ENCODE data around the gene CYTL1.
"Not testable (repeated sequence)": the region's sequence is repeated elsewhere in the genome, so short reads cannot be mapped to it uniquely, and the experiment has no call there.

CYTL1 gene

DNA sequence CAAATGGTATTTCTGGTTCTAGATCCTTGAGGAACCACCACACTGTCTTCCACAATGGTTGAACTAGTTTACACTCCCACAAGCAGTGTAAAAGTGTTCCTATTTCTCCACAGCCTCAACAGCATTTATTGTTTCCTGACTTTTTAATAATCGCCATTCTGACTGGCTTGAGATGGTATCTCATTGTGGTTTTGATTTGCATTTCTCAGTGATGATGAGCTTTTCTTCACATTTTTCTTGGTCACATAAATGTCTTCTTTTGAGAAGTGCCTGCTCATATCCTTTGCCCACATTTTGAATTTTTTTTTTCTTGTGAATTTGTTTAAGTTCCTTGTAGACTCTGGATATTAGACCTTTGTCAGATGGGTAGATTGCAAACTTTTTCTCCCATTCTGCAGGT is 22.3 kb downstream of the CYTL1 start:
- not testable (repeated sequence) for DNase-seq

DNA sequence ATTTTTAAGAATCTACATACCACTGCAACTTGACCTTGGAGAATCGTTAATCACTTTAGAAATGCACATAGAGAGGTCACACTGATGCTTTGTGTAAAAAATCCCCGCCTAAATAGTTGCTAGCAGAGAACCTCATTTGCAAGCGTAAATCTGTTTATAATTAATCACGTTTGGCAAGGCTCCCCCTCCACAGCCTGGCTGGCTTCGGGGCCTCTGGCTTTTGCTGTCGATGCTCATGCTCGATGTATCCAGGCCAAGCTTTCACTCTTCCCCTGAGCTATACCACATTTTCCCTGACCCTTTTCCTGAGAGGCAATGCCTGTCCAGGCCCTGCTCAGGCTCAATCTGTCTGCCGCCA is 23.4 kb downstream of the CYTL1 start:
- no peak for DNase-seq

DNA sequence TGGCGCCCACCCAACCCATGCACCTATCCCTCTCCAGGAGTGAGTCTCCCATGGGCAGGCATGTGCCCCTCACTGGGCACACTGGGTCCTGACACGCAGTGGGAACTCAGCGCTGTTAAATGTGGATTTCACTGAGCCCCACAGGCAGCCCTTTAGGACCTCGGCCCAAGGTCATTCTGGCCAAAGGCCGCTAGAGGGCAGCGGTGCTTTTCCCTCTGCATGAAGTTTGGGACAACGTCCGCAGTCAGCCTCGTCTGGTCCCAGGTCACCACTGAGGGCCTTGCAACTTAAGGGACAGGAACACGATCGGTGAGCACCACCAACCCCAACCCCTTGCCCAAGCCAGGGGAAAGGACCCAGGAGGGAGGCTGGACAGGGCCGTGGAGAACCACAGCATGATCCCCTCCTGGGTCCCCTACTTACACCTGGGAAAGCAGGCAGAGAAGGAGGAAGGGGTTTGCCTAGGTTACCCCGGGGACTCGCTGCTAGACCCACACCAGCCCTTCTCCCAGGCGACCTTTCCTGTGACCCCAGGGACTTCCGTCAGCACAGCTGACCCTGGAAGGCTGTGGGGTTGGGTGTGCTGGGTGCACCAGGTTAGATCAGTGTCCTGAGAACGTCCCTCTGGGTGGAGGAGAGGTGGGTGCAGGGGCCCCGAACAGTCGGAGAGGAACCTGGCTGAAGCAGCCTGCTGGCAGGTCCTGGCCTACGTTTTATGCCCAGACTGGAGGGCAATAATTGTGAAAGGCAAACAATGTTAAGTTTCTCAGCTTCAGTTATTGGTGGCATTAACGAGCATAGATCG is 24.0 kb downstream of the CYTL1 start:
- DNase-seq: peak; percentile 65

DNA sequence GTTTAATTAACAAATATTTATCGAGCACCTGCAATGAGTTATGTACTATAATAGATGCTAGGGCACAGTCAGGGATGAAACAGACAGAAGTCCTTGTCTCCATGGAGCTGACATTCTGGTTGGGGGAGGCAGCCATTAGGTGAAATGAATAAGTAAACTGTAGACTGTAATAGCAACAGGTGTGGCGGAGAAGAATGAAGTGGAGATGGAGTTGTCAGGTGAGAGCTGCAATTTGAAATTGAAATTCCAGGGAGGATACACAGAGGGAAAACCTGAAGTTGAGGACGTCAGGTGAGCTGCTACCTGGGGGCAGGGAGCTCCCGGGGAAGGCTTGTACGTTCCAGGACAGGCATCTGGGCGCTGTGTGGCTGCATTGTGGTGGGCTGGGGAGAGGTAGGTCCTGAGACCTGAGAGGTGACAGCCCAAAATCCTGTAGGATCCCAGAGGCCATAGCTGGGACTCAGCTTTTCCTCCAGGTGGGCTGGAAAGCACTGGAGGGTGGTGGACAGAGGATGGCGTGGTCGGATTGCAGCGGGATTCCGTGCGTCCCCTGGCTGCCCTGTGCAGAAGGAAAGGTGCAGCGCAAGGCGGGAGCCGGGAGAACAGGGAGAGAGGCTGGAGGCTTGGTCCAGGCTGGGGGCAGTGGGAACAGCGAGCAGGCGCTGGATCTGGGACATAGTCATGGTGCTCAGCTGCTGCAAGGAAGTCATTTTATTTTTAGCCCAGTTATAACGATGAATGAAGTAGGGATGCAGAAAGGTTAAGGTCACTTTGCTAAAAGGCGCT is 24.8 kb downstream of the CYTL1 start:
- no peak for DNase-seq

- no peak for DNase-seq
Observed at GRCh38 chr4:4992833-4993232, 26.4 kb downstream of the CYTL1 start.

GRCh38 chr4:4991541-4992099 is 27.6 kb downstream of the CYTL1 start:
- no peak for DNase-seq

- DNase-seq: no peak
Observed at GRCh38 chr4:4990857-4991540, 28.3 kb downstream of the CYTL1 start.

- no peak for DNase-seq
Observed at GRCh38 chr4:4990329-4990728, 28.9 kb downstream of the CYTL1 start.

DNA sequence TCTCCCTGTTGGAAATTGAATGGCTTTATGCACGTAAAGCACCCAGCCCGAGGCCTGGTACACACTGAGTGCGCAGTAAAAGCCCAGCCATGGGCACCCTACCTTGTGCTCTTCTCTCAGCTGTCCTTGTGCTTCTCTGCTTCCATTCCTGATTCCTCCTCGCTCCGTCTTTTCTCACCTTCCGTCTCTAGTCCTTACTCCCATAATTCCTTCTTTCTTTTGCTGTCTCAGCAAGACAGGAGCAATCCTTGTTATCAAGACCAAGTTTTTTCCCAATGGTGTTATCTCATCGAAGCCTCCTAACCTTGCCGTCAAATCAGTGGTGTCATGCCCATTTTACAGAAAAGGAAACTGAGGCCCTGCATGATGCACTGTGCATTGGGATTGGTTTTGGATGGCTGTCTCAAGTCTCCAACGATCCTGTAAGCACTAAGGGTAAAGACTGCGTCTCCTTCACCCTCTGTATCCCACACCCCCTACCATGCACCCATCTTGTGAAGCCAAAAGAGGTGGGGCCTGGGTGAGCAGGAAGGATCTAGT is 30.1 kb downstream of the CYTL1 start:
- DNase-seq: no peak

DNA sequence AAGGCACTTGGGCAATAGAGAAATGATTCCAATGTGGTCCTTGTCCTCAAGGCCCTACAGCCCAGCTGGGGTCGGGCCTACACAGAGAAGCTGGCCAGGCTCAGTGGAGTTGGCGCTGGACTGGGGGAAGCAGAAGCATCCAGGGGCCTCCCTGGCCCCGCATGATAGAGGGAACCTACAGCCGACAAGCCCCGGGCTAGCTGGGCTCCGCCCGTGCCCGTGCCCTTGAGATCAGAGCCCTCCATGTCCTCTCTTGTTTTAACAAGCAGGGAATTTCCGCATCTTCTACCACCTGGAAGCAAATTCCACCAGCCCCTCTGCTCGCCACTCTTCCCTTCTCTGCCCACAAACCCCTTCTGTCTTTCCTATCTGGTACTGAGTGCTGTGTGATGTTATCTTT is 31.6 kb downstream of the CYTL1 start:
- DNase-seq: no peak

GRCh38 chr4:4986841-4987240 is 32.4 kb downstream of the CYTL1 start:
- DNase-seq: no peak

DNA sequence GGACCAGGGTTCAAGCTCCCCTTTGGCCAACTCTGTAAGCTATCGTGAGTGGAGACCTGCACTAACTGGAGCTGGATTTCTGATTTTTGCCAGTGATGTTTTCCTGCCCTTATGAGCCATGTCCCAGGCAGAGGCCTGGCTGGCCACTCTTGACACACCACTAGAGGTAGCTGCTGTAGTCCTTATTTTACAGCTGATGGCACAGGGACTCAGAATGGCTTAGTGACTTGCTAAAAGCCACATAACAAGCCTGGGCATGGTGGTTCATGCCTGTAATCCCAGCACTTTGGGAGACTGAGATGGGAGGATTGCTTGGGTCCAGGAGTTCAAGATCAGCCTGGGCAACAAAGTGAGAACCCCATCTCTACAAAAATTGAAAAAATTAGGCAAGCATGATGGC is 33.4 kb downstream of the CYTL1 start:
- DNase-seq: no peak

DNA sequence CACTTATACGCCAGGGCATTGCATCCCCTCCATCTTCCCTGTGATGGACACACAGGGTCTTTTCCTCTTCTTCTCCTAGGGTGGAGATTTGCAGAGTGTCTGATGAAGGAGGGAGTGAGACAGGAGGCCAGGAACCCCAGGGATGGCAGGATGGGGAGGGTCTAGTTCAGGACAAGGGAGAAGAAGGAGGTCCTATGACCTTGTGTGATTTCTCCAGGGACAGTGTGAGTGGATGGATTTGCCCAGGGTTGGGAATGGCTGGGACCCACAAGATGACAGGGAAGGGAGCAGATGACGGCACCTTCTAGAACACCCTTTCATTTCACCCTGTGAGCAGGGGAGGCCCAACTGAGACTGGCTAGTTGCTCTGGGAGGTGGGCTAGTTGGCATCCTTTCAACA is 34.2 kb downstream of the CYTL1 start:
- DNase-seq: no peak

DNA sequence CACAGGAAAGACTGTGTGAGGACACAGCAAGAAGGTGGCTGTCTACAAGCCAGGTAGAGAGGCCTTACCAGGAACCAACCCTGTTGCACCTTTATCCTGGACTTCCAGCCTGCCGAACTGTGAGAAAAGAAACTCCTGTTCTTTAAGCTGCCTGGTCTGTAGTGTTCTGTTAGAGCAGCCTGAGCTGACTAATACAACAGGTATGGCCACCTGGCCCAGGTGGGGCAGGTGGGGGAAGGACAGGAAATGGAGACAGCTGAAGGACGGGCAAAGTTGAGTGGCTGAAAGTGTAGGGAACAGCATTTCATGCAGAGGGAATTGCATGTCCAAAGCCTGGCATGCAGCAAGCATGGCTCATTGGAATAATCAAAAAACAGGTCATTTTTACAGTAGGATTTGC is 35.1 kb downstream of the CYTL1 start:
- no peak for DNase-seq

DNA sequence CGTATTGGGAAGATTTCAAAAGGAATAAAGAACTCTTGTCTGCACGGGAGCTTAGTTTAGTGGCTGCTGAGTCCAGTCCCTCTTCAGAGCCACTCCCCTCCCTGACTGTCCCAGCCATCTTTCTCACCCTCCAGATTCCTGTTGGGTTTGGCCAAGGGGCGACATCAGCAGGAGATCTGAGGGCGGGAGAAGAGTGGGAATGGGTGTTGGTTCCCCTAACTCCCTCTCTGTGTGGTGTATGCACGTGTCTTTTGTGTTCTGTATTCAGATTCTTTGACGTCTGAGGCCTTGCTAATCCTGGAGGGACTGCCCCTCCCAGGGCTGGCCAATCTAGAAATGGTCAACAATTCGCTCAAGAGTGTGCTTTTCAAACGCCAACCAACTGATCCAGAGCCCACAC is 37.4 kb downstream of the CYTL1 start:
- no peak for DNase-seq

DNA sequence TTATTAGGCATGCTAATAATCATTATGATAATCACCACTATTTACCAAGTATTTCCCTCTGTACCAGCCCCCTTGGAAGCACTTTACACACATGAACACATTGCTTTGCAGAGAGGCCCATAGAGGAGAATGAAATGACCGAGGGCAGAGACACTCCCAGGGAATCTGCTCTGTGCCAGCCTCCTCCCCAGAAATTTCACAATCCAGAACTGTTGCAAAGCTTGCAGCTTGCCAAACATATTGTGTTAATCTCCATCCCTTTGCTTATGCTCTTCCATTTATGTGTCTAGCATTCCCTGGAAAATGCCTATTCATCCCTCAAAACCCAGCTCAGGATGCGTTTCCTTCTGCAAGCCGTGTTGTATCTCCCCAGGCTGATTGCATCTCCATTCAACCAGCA is 37.8 kb downstream of the CYTL1 start:
- no peak for DNase-seq

DNA sequence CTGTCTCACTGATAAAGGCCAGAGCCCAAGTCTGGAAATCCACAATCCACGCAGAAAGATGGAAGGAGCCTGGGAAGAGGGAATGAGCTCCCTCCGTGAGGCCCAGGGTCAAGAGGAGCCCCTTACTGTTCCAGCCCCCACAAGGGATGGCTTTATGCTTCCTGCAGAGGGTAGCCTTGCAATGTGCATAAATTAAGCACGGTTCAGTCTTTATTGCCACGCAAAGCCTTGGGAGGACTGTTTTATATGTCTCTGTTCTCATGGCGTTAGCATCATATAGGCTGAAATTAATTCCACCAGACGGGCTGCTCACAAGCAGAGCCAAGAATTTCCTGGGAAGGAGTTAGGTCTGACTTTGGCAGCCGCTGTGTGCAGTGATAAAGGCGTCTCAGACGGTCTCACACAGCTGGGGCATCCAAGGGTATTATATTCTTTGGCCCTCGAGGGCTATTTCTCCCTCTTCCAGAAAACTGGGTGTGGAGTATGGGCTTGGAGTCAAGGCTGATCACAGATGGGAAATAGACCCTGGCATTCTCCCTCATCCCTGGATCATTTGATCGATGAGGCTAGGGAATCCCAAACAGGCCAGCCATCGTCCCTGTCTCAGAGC is 38.5 kb downstream of the CYTL1 start:
- no peak for DNase-seq

- no peak for DNase-seq
Observed at GRCh38 chr4:4979971-4980370, 39.3 kb downstream of the CYTL1 start.

DNA sequence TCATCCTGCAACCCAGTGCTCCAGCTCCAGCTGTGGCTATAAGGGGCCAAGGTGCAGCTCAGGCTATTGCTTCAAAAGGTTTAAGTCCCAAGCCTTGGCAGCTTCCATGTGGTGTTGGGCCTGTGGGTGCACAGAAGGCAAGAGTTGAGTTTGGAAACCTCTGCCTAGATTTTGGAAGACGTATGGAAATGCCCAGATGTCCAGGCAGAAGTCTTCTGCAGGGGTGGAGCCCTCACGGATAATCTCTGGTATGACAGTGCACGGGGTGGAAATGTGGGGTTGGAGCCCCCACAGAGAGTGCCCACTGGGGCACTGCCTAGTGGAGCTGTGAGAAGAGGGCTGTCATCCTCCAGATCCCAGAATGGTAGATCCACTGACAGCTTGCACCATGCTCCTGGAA is 44.5 kb downstream of the CYTL1 start:
- no peak for DNase-seq

- no peak for DNase-seq
Observed at GRCh38 chr4:4971796-4972195, 47.5 kb downstream of the CYTL1 start.

DNA sequence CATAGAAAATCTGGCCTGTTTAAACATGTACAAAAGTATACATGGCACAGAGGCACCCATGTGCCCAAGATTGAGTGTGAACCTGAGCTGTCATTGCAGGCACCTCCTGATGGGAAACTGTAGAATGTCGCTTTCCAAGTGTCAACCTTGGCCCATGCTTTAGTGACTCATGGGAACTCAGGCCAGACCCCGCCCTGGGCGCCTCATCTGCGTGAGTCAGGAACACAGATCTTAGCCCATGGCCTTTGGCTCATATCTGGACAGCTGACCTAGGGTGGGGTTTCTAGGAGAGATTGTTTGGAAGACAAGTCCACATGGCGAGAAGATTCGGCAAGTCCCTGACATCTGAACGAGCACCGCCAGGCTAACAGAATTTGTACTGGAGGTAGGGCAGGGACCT is 50.0 kb downstream of the CYTL1 start:
- DNase-seq: no peak

DNA sequence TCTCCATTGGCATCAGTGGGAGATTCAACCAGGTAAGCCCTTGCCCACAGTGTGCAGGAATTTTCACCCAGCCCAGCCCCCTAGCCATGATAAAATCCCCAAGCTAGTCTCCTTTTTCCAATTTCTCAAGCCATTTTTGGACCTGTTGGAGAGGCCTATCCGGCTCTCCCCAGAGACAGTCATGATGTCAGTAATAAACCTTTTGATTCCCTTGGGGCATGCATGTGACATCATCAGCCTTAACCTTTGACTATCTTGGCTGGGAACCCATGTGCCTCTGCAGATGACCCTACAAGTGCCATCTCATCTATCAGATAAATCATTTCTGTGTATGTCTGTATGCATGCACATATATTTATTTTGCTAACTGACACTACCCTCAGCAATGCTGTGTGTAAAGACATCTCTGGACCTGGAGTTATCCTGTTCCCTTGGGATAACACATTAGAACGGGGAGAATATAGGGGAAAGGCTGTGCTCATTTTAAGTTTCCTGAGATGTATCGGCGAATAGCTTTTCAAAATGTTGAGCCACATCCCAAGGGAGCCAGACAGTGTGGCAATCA is 51.0 kb downstream of the CYTL1 start:
- DNase-seq: no peak
